RWPE2 (cell line): ENCODE results near the gene SHTN1.

ENCODE experiments used
- ATAC-seq: fragments of 200-7000 bp; cut with Tn5 transposase; 3 replicates; pipeline ENCODE4 v1.9.1; 2021; ENCODE audit warnings: low read depth
- DNase-seq: peaks from one replicate; pipeline ENCODE4 v3.0.0-alpha.2; 2020; ENCODE audit warnings: low spot score
- H3K27ac ChIP-seq: fragments of 450-650 bp; 2 replicates; pipeline ENCODE4 v1.5.1; 2017; ENCODE audit warnings: mild to moderate bottlenecking; ENCODE audit not compliant: poor library complexity, severe bottlenecking
- H3K27me3 ChIP-seq: fragments of 250-450 bp; sonication (Bioruptor Pico); 2 replicates; pipeline ENCODE4 v1.5.1; 2021; ENCODE audit warnings: mild to moderate bottlenecking, moderate library complexity; ENCODE audit not compliant: insufficient read depth, poor library complexity, severe bottlenecking
- H3K36me3 ChIP-seq: fragments of 250-450 bp; sonication (Bioruptor Pico); 2 replicates; pipeline ENCODE4 v1.5.1; 2020; ENCODE audit warnings: low read depth, mild to moderate bottlenecking, moderate library complexity
- H3K4me1 ChIP-seq: fragments of 250-450 bp; sonication (Bioruptor Pico); 2 replicates; pipeline ENCODE4 v1.5.1; 2021; ENCODE audit warnings: mild to moderate bottlenecking, moderate library complexity; ENCODE audit not compliant: insufficient read depth, poor library complexity, severe bottlenecking
- H3K4me3 ChIP-seq: fragments of 250-450 bp; sonication (Bioruptor Pico); 2 replicates; pipeline ENCODE4 v1.5.1; 2021; ENCODE audit warnings: mild to moderate bottlenecking, moderate library complexity; ENCODE audit not compliant: severe bottlenecking
- H3K9me3 ChIP-seq: fragments of 250-450 bp; sonication (Bioruptor Pico); 2 replicates; pipeline ENCODE4 v1.5.1; 2021; ENCODE audit warnings: mild to moderate bottlenecking, moderate library complexity; ENCODE audit not compliant: severe bottlenecking
- CTCF ChIP-seq: fragments of 450-650 bp; IDR thresholded peaks from one replicate; pipeline ENCODE4 v1.5.1; 2017; ENCODE audit warnings: mild to moderate bottlenecking, moderate library complexity; ENCODE audit not compliant: poor library complexity, severe bottlenecking

The SHTN1 gene

GRCh38 chr10:116913695-116914094, 91.3 kb downstream of the SHTN1 start:
- Histone ChIP-seq H3K4me3 (no peak overlapping the region), H3K4me1 (no peaks in the 10 kb centered on the region), H3K27ac (no peak overlapping the region), H3K36me3 (peaks cover 34% of the 10 kb centered on the region), H3K9me3 (no peaks in the 10 kb centered on the region), H3K27me3 (no peaks in the 10 kb centered on the region)
- ATAC-seq (no peak), DNase-seq (no peak)
- TF ChIP-seq CTCF: no peak

GRCh38 chr10:116912162-116912561, 92.8 kb downstream of the SHTN1 start:
- no peak overlapping the region for H3K4me3 ChIP-seq
- peaks cover 31% of the 10 kb centered on the region for H3K36me3 ChIP-seq
- no peak overlapping the region for H3K27ac ChIP-seq
- no peak for ATAC-seq
- TF ChIP-seq CTCF: no peak
- no peaks in the 10 kb centered on the region for H3K27me3 ChIP-seq
- H3K4me1 ChIP-seq: no peaks in the 10 kb centered on the region
- H3K9me3 ChIP-seq: no peaks in the 10 kb centered on the region
- DNase-seq: no peak

- Histone ChIP-seq H3K27me3 (no peaks in the 10 kb centered on the region), H3K4me1 (no peaks in the 10 kb centered on the region), H3K36me3 (peaks cover 42% of the 10 kb centered on the region), H3K27ac (no peak overlapping the region), H3K4me3 (no peak overlapping the region), H3K9me3 (no peaks in the 10 kb centered on the region)
- ATAC-seq: no peak
- no peak for DNase-seq
- TF ChIP-seq CTCF: no peak
These were observed 94.1 kb downstream of the SHTN1 start for GRCh38 chr10:116910910-116911309.

- Histone ChIP-seq H3K27me3 (no peaks in the 10 kb centered on the region), H3K4me1 (no peaks in the 10 kb centered on the region), H3K27ac (no peak overlapping the region), H3K4me3 (no peak overlapping the region), H3K36me3 (peaks cover 42% of the 10 kb centered on the region), H3K9me3 (no peaks in the 10 kb centered on the region)
- DNase-seq (no peak), ATAC-seq (no peak)
- TF ChIP-seq CTCF: no peak
These were observed 95.7 kb downstream of the SHTN1 start for GRCh38 chr10:116909307-116909706.

GRCh38 chr10:116907245-116907987, 97.6 kb downstream of the SHTN1 start:
- DNase-seq (no peak), ATAC-seq (no peak)
- no peaks in the 10 kb centered on the region for H3K9me3 ChIP-seq
- H3K27me3 ChIP-seq: no peaks in the 10 kb centered on the region
- H3K4me1 ChIP-seq: no peaks in the 10 kb centered on the region
- H3K27ac ChIP-seq: no peak overlapping the region
- H3K36me3 ChIP-seq: peaks cover 33% of the 10 kb centered on the region
- no peak for TF ChIP-seq CTCF
- H3K4me3 ChIP-seq: no peak overlapping the region
